Endodermal cell (in vitro differentiated cells): ENCODE results near the gene PLEKHJ1. TPM values are rescaled to one million over a fixed set of nuclear protein-coding genes. Genes with fewer than 3 reads are reported as not detected.

ENCODE experiments used
- DNase-seq: peaks from one replicate; pipeline ENCODE4 v3.0.0-alpha.2; 2017
- H3K27ac ChIP-seq: 2 replicates; pipeline ENCODE4 v1.5.1; 2013; ENCODE audit warnings: mild to moderate bottlenecking, low read depth, low read length, moderate library complexity
- H3K27me3 ChIP-seq: 2 replicates; pipeline ENCODE4 v1.6.1; 2013; ENCODE audit warnings: mild to moderate bottlenecking, low read length, moderate library complexity; ENCODE audit not compliant: insufficient read depth, control insufficient read depth, poor library complexity, severe bottlenecking
- H3K36me3 ChIP-seq: 2 replicates; pipeline ENCODE4 v1.7.0; 2013; ENCODE audit warnings: mild to moderate bottlenecking, low read length, moderate library complexity; ENCODE audit not compliant: control insufficient read depth, insufficient read depth
- H3K4me1 ChIP-seq: one replicate; pipeline ENCODE4 v1.7.0; 2013; ENCODE audit warnings: low read length; ENCODE audit not compliant: control insufficient read depth, insufficient read depth
- H3K4me3 ChIP-seq: 2 replicates; pipeline ENCODE4 v1.5.1; 2013; ENCODE audit warnings: mild to moderate bottlenecking, low read length, moderate library complexity
- H3K9ac ChIP-seq: 2 replicates; pipeline ENCODE4 v1.6.1; 2013; ENCODE audit warnings: mild to moderate bottlenecking, low read length, moderate library complexity; ENCODE audit not compliant: poor library complexity, severe bottlenecking; ENCODE audit errors: extremely low read depth
- H3K9me3 ChIP-seq: 2 replicates; pipeline ENCODE4 v1.6.1; 2013; ENCODE audit warnings: mild to moderate bottlenecking, low read length, moderate library complexity; ENCODE audit not compliant: control insufficient read depth
- H3K27ac Mint-ChIP-seq: 2 replicates; pipeline ENCODE4 v1.8.0; 2020; ENCODE audit warnings: mixed read lengths
- H3K27me3 Mint-ChIP-seq: 2 replicates; pipeline ENCODE4 v1.8.0; 2021; ENCODE audit warnings: mild to moderate bottlenecking, mixed read lengths; ENCODE audit not compliant: insufficient read depth
- H3K36me3 Mint-ChIP-seq: 2 replicates; pipeline ENCODE4 v1.8.0; 2020; ENCODE audit warnings: low read depth, mixed read lengths
- H3K4me1 Mint-ChIP-seq: 2 replicates; pipeline ENCODE4 v1.8.0; 2020; ENCODE audit warnings: mixed read lengths
- H3K4me3 Mint-ChIP-seq: 2 replicates; pipeline ENCODE4 v1.8.0; 2020; ENCODE audit warnings: mild to moderate bottlenecking, moderate library complexity, mixed read lengths
- H3K9me3 Mint-ChIP-seq: 2 replicates; pipeline ENCODE4 v1.8.0; 2020; ENCODE audit warnings: mild to moderate bottlenecking, mixed read lengths
- WGBS, 2 experiments: methylation state at CpG; one replicate each; pipeline versions ENCODE4 v1.1.5 to v1.1.7; 2013; ENCODE audit warnings: missing lambda C conversion rate in 2 of 2, mixed read lengths in 1 of 2; ENCODE audit not compliant: insufficient coverage in 1 of 2, insufficient read length in 1 of 2; 5-methylcytosine and 5-hydroxymethylcytosine counted together
- total RNA-seq, 2 donors: library from RNA; stranded (reverse); fragmentation: NEBNext Ultra II Directional in 1 of 2; extraction: Animal tissue kit (Norgen Biotek cat#: 25700) in 1 of 2; gene quantifications; 2 replicates in 1 of 2; 3 replicates in 1 of 2; pipeline ENCODE4 v1.2.1, GENCODE V29; 2021
- TF ChIP-seq, protein P1 (sequence below): fragments of 200-600 bp; sonication (generic); conservative IDR thresholded peaks from 2 replicates; pipeline ENCODE4 v1.5.0; 2021; ENCODE audit warnings: antibody characterized with exemption, mild to moderate bottlenecking

PLEKHJ1 gene
- total RNA-seq, 2 donors from 2014 or later = 146 to 192 TPM

DNA sequence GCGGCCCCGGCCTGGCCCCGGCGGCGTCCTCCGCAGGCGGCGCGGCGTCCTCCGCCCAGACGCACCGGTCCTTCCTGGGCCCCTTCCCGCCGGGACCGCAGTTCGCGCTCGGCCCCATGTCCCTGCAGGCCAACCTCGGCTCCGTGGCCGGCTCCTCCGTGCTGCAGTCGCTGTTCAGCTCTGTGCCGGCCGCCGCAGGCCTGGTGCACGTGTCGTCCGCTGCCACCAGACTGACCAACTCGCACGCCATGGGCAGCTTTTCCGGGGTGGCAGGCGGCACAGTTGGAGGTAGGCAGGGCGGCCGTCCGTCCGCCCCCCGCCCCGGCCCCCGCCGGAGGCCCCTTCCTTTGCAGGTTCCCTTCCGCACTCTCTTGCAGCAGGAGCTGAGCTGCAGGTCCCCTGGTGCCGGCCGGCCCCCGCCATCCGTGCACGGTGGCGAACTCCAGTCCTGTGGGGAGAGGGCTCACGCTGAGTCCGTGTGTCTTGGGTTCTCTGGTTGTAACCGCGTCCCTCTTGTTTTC lies 9.2 kb downstream of the PLEKHJ1 start:
- no peak overlapping the region for H3K4me3 Mint-ChIP-seq
- no peaks in the 10 kb centered on the region for H3K9me3 ChIP-seq
- H3K9ac ChIP-seq = no peak overlapping the region
- no peaks in the 10 kb centered on the region for H3K27me3 Mint-ChIP-seq
- no peak overlapping the region for H3K27ac ChIP-seq
- no peak for DNase-seq
- no peaks in the 10 kb centered on the region for H3K27me3 ChIP-seq
- H3K36me3 ChIP-seq = peaks cover 7% of the 10 kb centered on the region
- WGBS, 2 experiments = 93 to 96% methylated on average over 44 to 53 of the region's 53 CpGs
- H3K27ac Mint-ChIP-seq = no peak overlapping the region
- H3K36me3 Mint-ChIP-seq = peaks cover 31% of the 10 kb centered on the region
- no peak overlapping the region for H3K4me3 ChIP-seq
- TF ChIP-seq, protein P1, sequence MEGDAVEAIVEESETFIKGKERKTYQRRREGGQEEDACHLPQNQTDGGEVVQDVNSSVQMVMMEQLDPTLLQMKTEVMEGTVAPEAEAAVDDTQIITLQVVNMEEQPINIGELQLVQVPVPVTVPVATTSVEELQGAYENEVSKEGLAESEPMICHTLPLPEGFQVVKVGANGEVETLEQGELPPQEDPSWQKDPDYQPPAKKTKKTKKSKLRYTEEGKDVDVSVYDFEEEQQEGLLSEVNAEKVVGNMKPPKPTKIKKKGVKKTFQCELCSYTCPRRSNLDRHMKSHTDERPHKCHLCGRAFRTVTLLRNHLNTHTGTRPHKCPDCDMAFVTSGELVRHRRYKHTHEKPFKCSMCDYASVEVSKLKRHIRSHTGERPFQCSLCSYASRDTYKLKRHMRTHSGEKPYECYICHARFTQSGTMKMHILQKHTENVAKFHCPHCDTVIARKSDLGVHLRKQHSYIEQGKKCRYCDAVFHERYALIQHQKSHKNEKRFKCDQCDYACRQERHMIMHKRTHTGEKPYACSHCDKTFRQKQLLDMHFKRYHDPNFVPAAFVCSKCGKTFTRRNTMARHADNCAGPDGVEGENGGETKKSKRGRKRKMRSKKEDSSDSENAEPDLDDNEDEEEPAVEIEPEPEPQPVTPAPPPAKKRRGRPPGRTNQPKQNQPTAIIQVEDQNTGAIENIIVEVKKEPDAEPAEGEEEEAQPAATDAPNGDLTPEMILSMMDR = no peak
- H3K4me1 Mint-ChIP-seq = no peaks in the 10 kb centered on the region
- no peaks in the 10 kb centered on the region for H3K9me3 Mint-ChIP-seq
- no peaks in the 10 kb centered on the region for H3K4me1 ChIP-seq

DNA sequence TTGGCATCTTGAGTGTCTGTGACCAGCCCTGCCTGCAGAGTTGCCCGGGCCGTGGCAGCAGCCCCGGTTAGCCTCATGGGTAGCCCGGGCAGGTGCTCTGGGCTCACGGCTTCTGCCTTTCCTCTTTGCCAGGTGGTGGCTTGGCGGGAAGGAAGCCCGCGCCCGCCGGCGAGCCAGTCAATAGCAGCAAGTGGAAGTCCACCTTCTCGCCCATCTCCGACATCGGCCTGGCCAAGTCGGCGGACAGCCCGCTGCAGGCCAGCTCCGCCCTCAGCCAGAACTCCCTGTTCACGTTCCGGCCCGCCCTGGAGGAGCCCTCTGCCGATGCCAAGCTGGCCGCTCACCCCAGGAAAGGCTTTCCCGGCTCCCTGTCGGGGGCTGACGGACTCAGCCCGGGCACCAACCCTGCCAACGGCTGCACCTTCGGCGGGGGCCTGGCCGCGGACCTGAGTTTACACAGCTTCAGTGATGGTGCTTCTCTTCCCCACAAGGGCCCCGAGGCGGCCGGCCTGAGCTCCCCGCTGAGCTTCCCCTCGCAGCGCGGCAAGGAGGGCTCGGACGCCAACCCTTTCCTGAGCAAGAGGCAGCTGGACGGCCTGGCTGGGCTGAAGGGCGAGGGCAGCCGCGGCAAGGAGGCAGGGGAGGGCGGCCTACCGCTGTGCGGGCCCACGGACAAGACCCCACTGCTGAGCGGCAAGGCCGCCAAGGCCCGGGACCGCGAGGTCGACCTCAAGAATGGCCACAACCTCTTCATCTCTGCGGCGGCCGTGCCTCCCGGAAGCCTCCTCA lies 9.9 kb downstream of the PLEKHJ1 start:
- Mint-ChIP-seq H3K36me3 (peaks cover 32% of the 10 kb centered on the region), H3K4me3 (no peak overlapping the region), H3K4me1 (no peaks in the 10 kb centered on the region), H3K9me3 (no peaks in the 10 kb centered on the region), H3K27ac (no peak overlapping the region), H3K27me3 (no peaks in the 10 kb centered on the region)
- TF ChIP-seq, protein P1 = no peak
- H3K36me3 ChIP-seq = peaks cover 10% of the 10 kb centered on the region
- H3K27me3 ChIP-seq = no peaks in the 10 kb centered on the region
- H3K27ac ChIP-seq = no peak overlapping the region
- DNase-seq = no peak
- H3K4me3 ChIP-seq = no peak overlapping the region
- H3K9ac ChIP-seq = no peak overlapping the region
- 96 to 97% methylated on average over 42 to 59 of the region's 59 CpGs for WGBS, 2 experiments
- no peaks in the 10 kb centered on the region for H3K9me3 ChIP-seq
- H3K4me1 ChIP-seq = no peaks in the 10 kb centered on the region

DNA sequence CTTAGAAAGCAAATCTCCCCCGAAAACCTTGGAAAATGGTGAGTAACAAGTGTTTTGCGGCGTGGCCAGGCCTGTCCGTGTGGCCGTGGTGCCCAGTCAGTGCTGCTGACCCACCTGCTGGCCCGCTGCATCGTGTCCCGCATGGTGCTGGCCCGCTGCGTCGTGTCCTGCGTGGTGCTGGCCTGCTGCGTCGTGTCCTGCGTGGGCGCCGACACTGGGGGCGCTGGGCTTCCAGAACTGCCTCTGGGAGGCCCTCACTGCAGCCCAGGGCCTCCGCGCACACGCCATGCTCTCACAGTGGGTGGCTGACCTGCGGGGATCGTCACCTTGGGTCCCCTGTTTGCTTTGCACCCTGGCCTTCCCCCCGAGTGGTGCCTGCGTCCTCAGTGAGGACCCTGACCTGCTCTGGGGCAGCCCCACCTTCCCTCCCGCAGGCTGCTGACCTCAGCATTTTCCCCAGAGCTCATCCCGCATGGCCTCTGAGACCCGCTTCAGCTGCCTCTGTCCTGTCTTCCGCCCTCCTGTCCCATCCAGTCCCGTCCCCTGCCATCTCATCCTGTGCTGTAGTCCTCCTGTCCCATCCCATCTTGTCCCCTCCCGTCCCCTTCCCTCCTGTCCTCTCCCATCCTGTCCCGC lies 10.6 kb downstream of the PLEKHJ1 start:
- Mint-ChIP-seq H3K36me3 (peaks cover 36% of the 10 kb centered on the region), H3K27ac (no peak overlapping the region), H3K9me3 (no peaks in the 10 kb centered on the region), H3K4me3 (no peak overlapping the region), H3K4me1 (no peaks in the 10 kb centered on the region), H3K27me3 (no peaks in the 10 kb centered on the region)
- H3K27ac ChIP-seq = no peak overlapping the region
- TF ChIP-seq, protein P1 = no peak
- no peaks in the 10 kb centered on the region for H3K4me1 ChIP-seq
- H3K9ac ChIP-seq = no peak overlapping the region
- H3K36me3 ChIP-seq = peaks cover 12% of the 10 kb centered on the region
- no peaks in the 10 kb centered on the region for H3K27me3 ChIP-seq
- no peak for DNase-seq
- no peaks in the 10 kb centered on the region for H3K9me3 ChIP-seq
- WGBS, 2 experiments = 96% methylated on average over 31 to 32 of the region's 32 CpGs
- H3K4me3 ChIP-seq = no peak overlapping the region
